Gastroesophageal sphincter (tissue), 3 donors: ENCODE data around the gene PCDH15.

Experiments
- CTCF ChIP-seq, 4 experiments: fragments of 200-600 bp in 2 of 4; fragments of 450-650 bp in 2 of 4; sonication (generic) in 1 of 4; IDR thresholded peaks; one replicate each; pipeline ENCODE4 v1.5.1; 2017 to 2019; ENCODE audit warnings: antibody characterized with exemption in 4 of 4, mild to moderate bottlenecking in 2 of 4, moderate library complexity in 2 of 4
- EP300 ChIP-seq: sonication (generic); formaldehyde crosslinking; IDR thresholded peaks from one replicate; pipeline ENCODE4 v1.6.1; 2017; ENCODE audit warnings: antibody characterized with exemption, mild to moderate bottlenecking
- POLR2A ChIP-seq, 2 donors: fragments of 450-650 bp; IDR thresholded peaks; one replicate each; pipeline ENCODE4 v1.6.1; 2017; ENCODE audit warnings: antibody characterized with exemption in 2 of 2, mild to moderate bottlenecking in 2 of 2, moderate library complexity in 1 of 2
- POLR2AphosphoS5 ChIP-seq: sonication (generic); formaldehyde crosslinking; IDR thresholded peaks from one replicate; pipeline ENCODE4 v1.6.1; 2017; ENCODE audit warnings: antibody characterized with exemption

- TF ChIP-seq POLR2AphosphoS5 (no peak), CTCF (IDR thresholded peaks at IDR 0.05) (no peak), POLR2A (IDR thresholded peaks at IDR 0.05) (no peak), EP300 (no peak)
These were observed 1.5 kb downstream of the PCDH15 start for GRCh38 chr10:54799506-54799905.
